Measurements from ENCODE around the gene POLR3E.

DNA sequence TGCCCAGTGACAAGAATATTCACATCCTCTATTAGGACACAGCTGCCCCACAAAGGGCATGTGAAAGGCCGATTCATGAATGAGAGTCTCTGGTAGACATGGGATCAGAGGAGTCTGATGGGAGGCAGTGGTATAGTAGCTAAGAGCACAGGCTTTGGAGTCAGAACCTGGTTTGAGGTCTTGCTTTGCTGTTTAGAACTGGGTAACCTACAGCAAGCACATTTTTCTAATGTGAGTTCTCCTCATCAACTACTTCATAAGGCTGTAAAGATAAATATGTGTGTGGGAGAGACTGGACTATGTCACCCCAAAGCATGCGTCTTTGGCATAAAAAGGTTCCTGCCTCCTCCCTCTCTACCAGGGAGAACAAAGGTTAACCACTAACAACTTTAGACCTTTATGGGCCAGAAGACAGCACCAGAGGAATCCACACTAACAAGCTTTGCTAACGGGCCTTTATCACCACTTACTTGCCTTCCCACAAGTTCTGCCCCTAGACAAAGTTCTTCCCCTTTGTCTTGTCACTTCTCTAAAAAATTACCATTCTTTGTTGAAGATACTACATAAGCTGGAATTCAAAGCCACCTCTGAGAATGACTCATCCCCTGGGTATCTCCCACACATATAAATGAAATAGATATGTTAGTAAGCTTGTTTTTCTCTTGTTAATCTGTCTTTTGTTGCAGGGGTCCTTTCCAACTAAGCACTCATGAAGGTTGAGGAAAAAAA lies 56.1 kb downstream of the POLR3E start:
- TF ChIP-seq, protein P1, sequence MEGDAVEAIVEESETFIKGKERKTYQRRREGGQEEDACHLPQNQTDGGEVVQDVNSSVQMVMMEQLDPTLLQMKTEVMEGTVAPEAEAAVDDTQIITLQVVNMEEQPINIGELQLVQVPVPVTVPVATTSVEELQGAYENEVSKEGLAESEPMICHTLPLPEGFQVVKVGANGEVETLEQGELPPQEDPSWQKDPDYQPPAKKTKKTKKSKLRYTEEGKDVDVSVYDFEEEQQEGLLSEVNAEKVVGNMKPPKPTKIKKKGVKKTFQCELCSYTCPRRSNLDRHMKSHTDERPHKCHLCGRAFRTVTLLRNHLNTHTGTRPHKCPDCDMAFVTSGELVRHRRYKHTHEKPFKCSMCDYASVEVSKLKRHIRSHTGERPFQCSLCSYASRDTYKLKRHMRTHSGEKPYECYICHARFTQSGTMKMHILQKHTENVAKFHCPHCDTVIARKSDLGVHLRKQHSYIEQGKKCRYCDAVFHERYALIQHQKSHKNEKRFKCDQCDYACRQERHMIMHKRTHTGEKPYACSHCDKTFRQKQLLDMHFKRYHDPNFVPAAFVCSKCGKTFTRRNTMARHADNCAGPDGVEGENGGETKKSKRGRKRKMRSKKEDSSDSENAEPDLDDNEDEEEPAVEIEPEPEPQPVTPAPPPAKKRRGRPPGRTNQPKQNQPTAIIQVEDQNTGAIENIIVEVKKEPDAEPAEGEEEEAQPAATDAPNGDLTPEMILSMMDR (conservative IDR thresholded peaks at IDR 0.05), result no peak
- TF ChIP-seq ZFX (IDR thresholded peaks at IDR 0.05), result no peak

Data from C4-2B (cell line).